ENCODE measurements around the gene CRYBG1. TPM values are rescaled to one million over a fixed set of nuclear protein-coding genes. Genes with fewer than 3 reads are reported as not detected.

CRYBG1 gene
- total RNA-seq, 5 donors from 2014 or later (not counting 1 experiment from before 2014, with no cell fraction given), result 26.4 to 50.1 (median 38.0) TPM

DNA sequence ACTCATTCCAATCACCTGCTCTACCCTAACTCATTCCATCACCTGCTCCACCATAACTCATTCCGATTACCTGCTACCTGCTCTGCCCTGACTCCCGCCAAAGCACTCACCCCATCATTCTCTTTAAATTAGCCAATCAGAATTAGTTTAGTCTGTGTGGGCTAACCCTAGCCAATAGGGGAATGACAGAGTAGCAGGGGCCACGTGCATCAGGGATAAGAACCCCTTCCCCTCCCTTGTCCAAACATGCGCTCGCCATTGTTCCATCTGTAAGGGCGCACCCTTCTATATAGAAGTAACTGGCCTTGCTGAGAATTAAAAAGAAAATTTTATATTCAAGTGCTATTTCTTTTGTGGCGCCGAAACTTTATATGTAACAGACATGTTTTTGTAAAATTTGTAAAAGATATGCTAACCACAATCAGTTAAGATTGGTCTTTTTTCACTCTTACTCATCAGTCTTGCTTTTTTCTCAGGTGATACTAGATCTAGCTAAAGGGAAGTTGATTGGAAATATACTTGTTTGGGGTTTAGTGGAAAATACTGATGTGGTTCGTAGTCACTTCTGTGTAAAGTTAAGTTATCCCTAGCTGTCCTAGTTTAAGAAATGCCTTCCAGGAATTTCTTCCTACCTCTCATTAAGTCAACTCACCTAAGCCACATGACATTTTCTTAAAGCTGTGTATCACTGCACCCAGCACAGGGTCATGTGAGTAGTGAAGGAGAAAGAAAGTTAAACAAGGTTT, 252.3 kb downstream of the CRYBG1 start:
- no peak for ATAC-seq (replicated peaks in 1 of 4)
- no peaks in the 10 kb centered on the region for H3K27me3 ChIP-seq (replicated peaks in 1 of 2; ENCODE audit: control insufficient read depth in 2 of 2, extremely low read depth in 1 of 2, insufficient read depth in 2 of 2, low read length in 1 of 2)
- H3K27ac ChIP-seq (ENCODE audit: low read length), result no peak overlapping the region
- no peak for DNase-seq
- H3K36me3 ChIP-seq (ENCODE audit: control insufficient read depth in 2 of 2, extremely low read depth in 1 of 2, insufficient read depth in 1 of 2, low read length in 1 of 2), result peaks cover 0 to 3% of the 10 kb centered on the region in 2 donors
- no peaks in the 10 kb centered on the region for H3K9me3 Mint-ChIP-seq
- ChIA-PET POLR2A (no interaction called here), CTCF (interaction anchor here (0.5 to 0.7 kb wide), 5 partner anchors 18 to 1178 kb away, joined by 3 to 4 read pairs (median 4); partner anchors contain the start of gene CRYBG1 (in 1 of the 2))
- H3K36me3 Mint-ChIP-seq, result peaks cover 30% of the 10 kb centered on the region
- H3K4me1 ChIP-seq (ENCODE audit: control insufficient read depth in 1 of 2, extremely low read depth in 1 of 2, insufficient read depth in 2 of 2, low read length in 2 of 2), result no peaks in the 10 kb centered on the region
- 100% methylated on average over 2 of the region's 9 CpGs for WGBS (ENCODE audit: insufficient coverage)
- H3K27ac Mint-ChIP-seq, result no peak overlapping the region
- H3K4me3 ChIP-seq (ENCODE audit: control insufficient read depth in 1 of 2, extremely low read depth in 1 of 2, low read length in 1 of 2), result no peak overlapping the region
- H3K27me3 Mint-ChIP-seq, result no peaks in the 10 kb centered on the region
- no peak overlapping the region for H3K4me3 Mint-ChIP-seq
- H3K9me3 ChIP-seq, result no peaks in the 10 kb centered on the region
- peaks cover 0 to 19% (median 0%) of the 10 kb centered on the region in 3 donors for H3K4me1 Mint-ChIP-seq

- POLR2A ChIA-PET, result no interaction called here
- Histone ChIP-seq H3K4me3 (ENCODE audit: control insufficient read depth in 1 of 2, extremely low read depth in 1 of 2, low read length in 1 of 2) (no peak overlapping the region), H3K27ac (ENCODE audit: low read length) (no peak overlapping the region)
Measured at GRCh38 chr6:106613590-106613989, 253.1 kb downstream of the CRYBG1 start.

GRCh38 chr6:106614166-106614565, 253.6 kb downstream of the CRYBG1 start:
- H3K4me1 ChIP-seq (ENCODE audit: control insufficient read depth in 1 of 2, extremely low read depth in 1 of 2, insufficient read depth in 2 of 2, low read length in 2 of 2), result no peaks in the 10 kb centered on the region
- H3K9me3 ChIP-seq, result no peaks in the 10 kb centered on the region
- no peaks in the 10 kb centered on the region for H3K27me3 Mint-ChIP-seq
- peaks cover 3 to 4% of the 10 kb centered on the region in 2 donors for H3K36me3 ChIP-seq (ENCODE audit: control insufficient read depth in 2 of 2, extremely low read depth in 1 of 2, insufficient read depth in 1 of 2, low read length in 1 of 2)
- ChIA-PET POLR2A (no interaction called here), CTCF (no interaction called here)
- H3K27me3 ChIP-seq (replicated peaks in 1 of 2; ENCODE audit: control insufficient read depth in 2 of 2, extremely low read depth in 1 of 2, insufficient read depth in 2 of 2, low read length in 1 of 2), result no peaks in the 10 kb centered on the region
- no peak for ATAC-seq (replicated peaks in 1 of 4)
- WGBS (ENCODE audit: insufficient coverage), result no CpG with 5 or more reads among the region's 1 CpG
- peak overlapping the region in 1 of 2 donors; percentile 27 for H3K27ac Mint-ChIP-seq
- H3K9me3 Mint-ChIP-seq, result no peaks in the 10 kb centered on the region
- peaks cover 40% of the 10 kb centered on the region for H3K36me3 Mint-ChIP-seq
- no peak overlapping the region for H3K4me3 Mint-ChIP-seq
- H3K4me3 ChIP-seq (ENCODE audit: control insufficient read depth in 1 of 2, extremely low read depth in 1 of 2, low read length in 1 of 2), result no peak overlapping the region
- DNase-seq, result no peak
- peaks cover 0 to 15% (median 0%) of the 10 kb centered on the region in 3 donors for H3K4me1 Mint-ChIP-seq
- no peak overlapping the region for H3K27ac ChIP-seq (ENCODE audit: low read length)

More at GRCh38 chr6:106613590-106613989, 253.1 kb downstream of the CRYBG1 start:
- peaks cover 34% of the 10 kb centered on the region for H3K36me3 Mint-ChIP-seq
- no peak for DNase-seq
- H3K9me3 Mint-ChIP-seq, result no peaks in the 10 kb centered on the region
- Histone ChIP-seq H3K36me3 (ENCODE audit: control insufficient read depth in 2 of 2, extremely low read depth in 1 of 2, insufficient read depth in 1 of 2, low read length in 1 of 2) (peaks cover 3 to 4% of the 10 kb centered on the region in 2 donors), H3K4me1 (ENCODE audit: control insufficient read depth in 1 of 2, extremely low read depth in 1 of 2, insufficient read depth in 2 of 2, low read length in 2 of 2) (no peaks in the 10 kb centered on the region), H3K9me3 (no peaks in the 10 kb centered on the region), H3K27me3 (replicated peaks in 1 of 2; ENCODE audit: control insufficient read depth in 2 of 2, extremely low read depth in 1 of 2, insufficient read depth in 2 of 2, low read length in 1 of 2) (no peaks in the 10 kb centered on the region)
- ATAC-seq (replicated peaks in 1 of 4), result no peak
- WGBS (ENCODE audit: insufficient coverage), result no CpG with 5 or more reads among the region's 1 CpG
- no peaks in the 10 kb centered on the region for H3K27me3 Mint-ChIP-seq
- CTCF ChIA-PET, result interaction anchor here in 1 of 2 donors (0.7 kb wide), 1 partner anchor 17 kb away, joined by 3 read pairs; no protein-coding TSS in a partner anchor
- H3K4me3 Mint-ChIP-seq, result no peak overlapping the region
- no peak overlapping the region for H3K27ac Mint-ChIP-seq
- peaks cover 0 to 15% (median 0%) of the 10 kb centered on the region in 3 donors for H3K4me1 Mint-ChIP-seq

- H3K27me3 ChIP-seq (replicated peaks in 1 of 2; ENCODE audit: control insufficient read depth in 2 of 2, extremely low read depth in 1 of 2, insufficient read depth in 2 of 2, low read length in 1 of 2), result no peaks in the 10 kb centered on the region
- no CpG with 5 or more reads among the region's 3 CpGs for WGBS (ENCODE audit: insufficient coverage)
- H3K4me1 Mint-ChIP-seq, result peaks cover 0 to 12% (median 0%) of the 10 kb centered on the region in 3 donors
- H3K27ac ChIP-seq (ENCODE audit: low read length), result no peak overlapping the region
- H3K4me3 ChIP-seq (ENCODE audit: control insufficient read depth in 1 of 2, extremely low read depth in 1 of 2, low read length in 1 of 2), result no peak overlapping the region
- H3K27ac Mint-ChIP-seq, result peak overlapping the region in 1 of 2 donors; percentile 19
- H3K9me3 Mint-ChIP-seq, result no peaks in the 10 kb centered on the region
- H3K4me1 ChIP-seq (ENCODE audit: control insufficient read depth in 1 of 2, extremely low read depth in 1 of 2, insufficient read depth in 2 of 2, low read length in 2 of 2), result no peaks in the 10 kb centered on the region
- ChIA-PET CTCF (interaction anchor here in 1 of 2 donors (0.5 kb wide), 1 partner anchor 58 kb away, joined by 3 read pairs; no protein-coding TSS in a partner anchor), POLR2A (no interaction called here)
- peaks cover 42% of the 10 kb centered on the region for H3K36me3 Mint-ChIP-seq
- no peaks in the 10 kb centered on the region for H3K27me3 Mint-ChIP-seq
- H3K36me3 ChIP-seq (ENCODE audit: control insufficient read depth in 2 of 2, extremely low read depth in 1 of 2, insufficient read depth in 1 of 2, low read length in 1 of 2), result peaks cover 2 to 4% of the 10 kb centered on the region in 2 donors
- no peaks in the 10 kb centered on the region for H3K9me3 ChIP-seq
- ATAC-seq (replicated peaks in 1 of 4) (no peak), DNase-seq (no peak)
- H3K4me3 Mint-ChIP-seq, result no peak overlapping the region
Measured at GRCh38 chr6:106614592-106615257, 254.2 kb downstream of the CRYBG1 start.

GRCh38 chr6:106617302-106617701, 256.8 kb downstream of the CRYBG1 start:
- Mint-ChIP-seq H3K4me3 (no peak overlapping the region), H3K27me3 (no peaks in the 10 kb centered on the region), H3K4me1 (peaks cover 0 to 12% (median 0%) of the 10 kb centered on the region in 3 donors), H3K9me3 (no peaks in the 10 kb centered on the region), H3K27ac (no peak overlapping the region), H3K36me3 (peaks cover 47% of the 10 kb centered on the region)
- Histone ChIP-seq H3K27ac (ENCODE audit: low read length) (no peak overlapping the region), H3K4me3 (ENCODE audit: control insufficient read depth in 1 of 2, extremely low read depth in 1 of 2, low read length in 1 of 2) (no peak overlapping the region), H3K9me3 (no peaks in the 10 kb centered on the region), H3K4me1 (ENCODE audit: control insufficient read depth in 1 of 2, extremely low read depth in 1 of 2, insufficient read depth in 2 of 2, low read length in 2 of 2) (no peaks in the 10 kb centered on the region), H3K27me3 (replicated peaks in 1 of 2; ENCODE audit: control insufficient read depth in 2 of 2, extremely low read depth in 1 of 2, insufficient read depth in 2 of 2, low read length in 1 of 2) (no peaks in the 10 kb centered on the region), H3K36me3 (ENCODE audit: control insufficient read depth in 2 of 2, extremely low read depth in 1 of 2, insufficient read depth in 1 of 2, low read length in 1 of 2) (peaks cover 0 to 4% of the 10 kb centered on the region in 2 donors)
- POLR2A ChIA-PET, result interaction anchor here in 1 of 2 donors (0.6 kb wide), 1 partner anchor 13 kb away, joined by 4 read pairs; no protein-coding TSS in a partner anchor
- CTCF ChIA-PET, result interaction anchor here in 1 of 2 donors (0.5 to 1.5 kb wide), 3 partner anchors 9 to 475 kb away, joined by 3 read pairs; no protein-coding TSS in a partner anchor
- ATAC-seq (replicated peaks in 1 of 4) (no peak), DNase-seq (no peak)

- ChIA-PET POLR2A (interaction anchor here in 1 of 2 donors (0.6 kb wide), 2 partner anchors 13 to 1883 kb away, joined by 4 read pairs; no protein-coding TSS in a partner anchor), CTCF (interaction anchor here (0.5 to 1.5 kb wide), 5 partner anchors 9 to 1958 kb away, joined by 3 read pairs; no protein-coding TSS in a partner anchor)
- Mint-ChIP-seq H3K4me3 (no peak overlapping the region), H3K4me1 (peaks cover 0 to 12% (median 0%) of the 10 kb centered on the region in 3 donors), H3K36me3 (peaks cover 49% of the 10 kb centered on the region), H3K9me3 (no peaks in the 10 kb centered on the region), H3K27ac (no peak overlapping the region), H3K27me3 (no peaks in the 10 kb centered on the region)
- peaks cover 0 to 4% of the 10 kb centered on the region in 2 donors for H3K36me3 ChIP-seq (ENCODE audit: control insufficient read depth in 2 of 2, extremely low read depth in 1 of 2, insufficient read depth in 1 of 2, low read length in 1 of 2)
- ATAC-seq (replicated peaks in 1 of 4) (no peak), DNase-seq (no peak)
- no peaks in the 10 kb centered on the region for H3K27me3 ChIP-seq (replicated peaks in 1 of 2; ENCODE audit: control insufficient read depth in 2 of 2, extremely low read depth in 1 of 2, insufficient read depth in 2 of 2, low read length in 1 of 2)
- no peaks in the 10 kb centered on the region for H3K4me1 ChIP-seq (ENCODE audit: control insufficient read depth in 1 of 2, extremely low read depth in 1 of 2, insufficient read depth in 2 of 2, low read length in 2 of 2)
- no CpG with 5 or more reads among the region's 1 CpG for WGBS (ENCODE audit: insufficient coverage)
- no peak overlapping the region for H3K4me3 ChIP-seq (ENCODE audit: control insufficient read depth in 1 of 2, extremely low read depth in 1 of 2, low read length in 1 of 2)
- H3K9me3 ChIP-seq, result no peaks in the 10 kb centered on the region
- H3K27ac ChIP-seq (ENCODE audit: low read length), result no peak overlapping the region
Measured at GRCh38 chr6:106617857-106618256, 257.3 kb downstream of the CRYBG1 start.
